NB4 (cell line): ENCODE data around the gene JMJD7.

Experiments
- CTCF ChIP-seq: IDR thresholded peaks from one replicate; pipeline ENCODE4 v1.5.1; 2012; ENCODE audit warnings: low read depth, low read length
- MAX ChIP-seq: IDR thresholded peaks from 2 replicates; pipeline ENCODE4 v1.6.1; 2011; ENCODE audit warnings: low read depth, low read length
- POLR2A ChIP-seq: IDR thresholded peaks from 2 replicates; pipeline ENCODE4 v1.6.1; 2011; ENCODE audit warnings: mild to moderate bottlenecking; ENCODE audit not compliant: insufficient read length; ENCODE audit errors: extremely low read depth

- TF ChIP-seq MAX (no peak), CTCF (no peak), POLR2A (no peak)
Observed at GRCh38 chr15:41836073-41836472, 8.2 kb downstream of the JMJD7 start.
